GM12878 (cell line): Measurements from ENCODE around the gene SCNN1A. TPM values are rescaled to one million over a fixed set of nuclear protein-coding genes. Genes with fewer than 3 reads are reported as not detected.
A peak's percentile ranks its signal among the peaks of the same experiment; 100 is the strongest.

Experiments
- ATF3 ChIP-seq: IDR thresholded peaks from 2 replicates; pipeline ENCODE4 v1.6.1; 2011; ENCODE audit warnings: low read depth, mild to moderate bottlenecking, low read length, moderate library complexity, borderline replicate concordance; ENCODE audit errors: extremely low read depth
- BACH1 ChIP-seq: fragments of 450-650 bp; IDR thresholded peaks from 2 replicates; pipeline ENCODE4 v1.6.1; 2017; ENCODE audit warnings: mild to moderate bottlenecking, borderline replicate concordance
- BCL11A ChIP-seq: IDR thresholded peaks from 2 replicates; pipeline ENCODE4 v1.6.1; 2011; ENCODE audit warnings: low read depth, low read length
- CHD2 ChIP-seq: IDR thresholded peaks from 2 replicates; pipeline ENCODE4 v1.6.1; 2011; ENCODE audit warnings: low read depth, low read length, improper control_type of control experiment, borderline replicate concordance
- GABPA ChIP-seq: IDR thresholded peaks from 2 replicates; pipeline ENCODE4 v1.6.1; 2014; ENCODE audit warnings: antibody characterized with exemption, low read depth, mild to moderate bottlenecking, inconsistent platforms
- HCFC1 ChIP-seq: fragments of 150-350 bp; IDR thresholded peaks from 2 replicates; pipeline ENCODE4 v1.6.1; 2014; ENCODE audit warnings: low read length
- JUND ChIP-seq: IDR thresholded peaks from 2 replicates; pipeline ENCODE4 v1.6.1; 2012; ENCODE audit warnings: low read depth, mild to moderate bottlenecking, low read length, improper control_type of control experiment, moderate library complexity
- KLF5 ChIP-seq: fragments of 450-650 bp; IDR thresholded peaks from 2 replicates; pipeline ENCODE4 v1.6.1; 2014; ENCODE audit warnings: mild to moderate bottlenecking; ENCODE audit not compliant: partially characterized antibody
- MYC ChIP-seq: IDR thresholded peaks from 2 replicates; pipeline ENCODE4 v1.6.1; 2011; ENCODE audit warnings: mild to moderate bottlenecking, low read length, moderate library complexity, inconsistent platforms; ENCODE audit not compliant: insufficient read depth, insufficient replicate concordance, insufficient read length, severe bottlenecking
- NR2F1 ChIP-seq: fragments of 450-650 bp; conservative IDR thresholded peaks from 2 replicates; pipeline ENCODE4 v1.6.1; 2017; ENCODE audit warnings: mild to moderate bottlenecking
- PBX3 ChIP-seq: IDR thresholded peaks from 2 replicates; pipeline ENCODE4 v1.6.1; 2011; ENCODE audit warnings: mild to moderate bottlenecking, low read depth, low read length, moderate library complexity; ENCODE audit not compliant: insufficient replicate concordance
- POU2F2 ChIP-seq: IDR thresholded peaks from 3 replicates; pipeline ENCODE4 v1.6.1; 2011; ENCODE audit warnings: low read depth, mild to moderate bottlenecking, low read length, borderline replicate concordance
- SMAD5 ChIP-seq: IDR thresholded peaks from 2 replicates; pipeline ENCODE4 v1.6.1; 2016; ENCODE audit warnings: antibody characterized with exemption, low read depth
- SPI1 ChIP-seq: IDR thresholded peaks from 2 replicates; pipeline ENCODE4 v1.6.1; 2011; ENCODE audit warnings: low read depth, mild to moderate bottlenecking, low read length, moderate library complexity, borderline replicate concordance; ENCODE audit not compliant: insufficient read depth
- SUZ12 ChIP-seq: fragments of 200-600 bp; sonication (generic); IDR thresholded peaks from one replicate; pipeline ENCODE4 v1.6.1; 2018; ENCODE audit warnings: antibody characterized with exemption, mild to moderate bottlenecking; ENCODE audit not compliant: unreplicated experiment
- YY1 ChIP-seq: IDR thresholded peaks from 2 replicates; pipeline ENCODE4 v1.6.1; 2011; ENCODE audit warnings: low read depth, mild to moderate bottlenecking, low read length
- ZBTB4 ChIP-seq: fragments of 450-650 bp; formaldehyde crosslinking; IDR thresholded peaks from 2 replicates; pipeline ENCODE4 v1.4.0; 2022; ENCODE audit warnings: mild to moderate bottlenecking, moderate library complexity
- ZNF207 ChIP-seq: fragments of 450-650 bp; IDR thresholded peaks from 2 replicates; pipeline ENCODE4 v1.6.1; 2014; ENCODE audit warnings: antibody characterized with exemption, mild to moderate bottlenecking, borderline replicate concordance
- polyA plus RNA-seq, 11 experiments: library from polyadenylated mRNA; depleted of rRNA in 4 of 11; unstranded in 6 of 11; stranded (reverse) in 5 of 11; fragments of >200 nt; fragmentation: Nextera tagmentation in 4 of 11; fragmentation: Illumina TruSeq in 1 of 11; extraction: Ambion mirVana in 4 of 11; extraction: Trizol in 1 of 11; gene quantifications; 1 replicate in 1 of 11; 2 replicates in 10 of 11; pipeline versions ENCODE4 v1.2.1 to v1.2.3, GENCODE V29; 2011 to 2016; ENCODE audit warnings: inconsistent platforms in 2 of 11, missing spikeins in 2 of 11, low read depth in 1 of 11
- total RNA-seq, 4 experiments: library from RNA; depleted of rRNA in 3 of 4; stranded (reverse); fragments of >200 nt in 3 of 4; fragmentation: Illumina TruSeq in 1 of 4; extraction: Trizol in 1 of 4; gene quantifications; 2 replicates each; pipeline versions ENCODE4 v1.2.1 to v1.2.3, GENCODE V29; 2013 to 2021
- TF ChIP-seq, protein P1 (sequence below): IDR thresholded peaks from 2 replicates; pipeline ENCODE4 v1.6.1; 2012; ENCODE audit warnings: mild to moderate bottlenecking, low read depth, low read length
- TF ChIP-seq, protein P2 (sequence below): IDR thresholded peaks from 2 replicates; pipeline ENCODE4 v1.6.1; 2012; ENCODE audit warnings: low read length, inconsistent platforms

The SCNN1A gene
- total and polyA plus RNA-seq, 10 of the 15 experiments (the other 5 are each of a cell fraction or from before 2014, with no cell fraction given), result 0.14 to 0.69 TPM; not detected in 8

DNA sequence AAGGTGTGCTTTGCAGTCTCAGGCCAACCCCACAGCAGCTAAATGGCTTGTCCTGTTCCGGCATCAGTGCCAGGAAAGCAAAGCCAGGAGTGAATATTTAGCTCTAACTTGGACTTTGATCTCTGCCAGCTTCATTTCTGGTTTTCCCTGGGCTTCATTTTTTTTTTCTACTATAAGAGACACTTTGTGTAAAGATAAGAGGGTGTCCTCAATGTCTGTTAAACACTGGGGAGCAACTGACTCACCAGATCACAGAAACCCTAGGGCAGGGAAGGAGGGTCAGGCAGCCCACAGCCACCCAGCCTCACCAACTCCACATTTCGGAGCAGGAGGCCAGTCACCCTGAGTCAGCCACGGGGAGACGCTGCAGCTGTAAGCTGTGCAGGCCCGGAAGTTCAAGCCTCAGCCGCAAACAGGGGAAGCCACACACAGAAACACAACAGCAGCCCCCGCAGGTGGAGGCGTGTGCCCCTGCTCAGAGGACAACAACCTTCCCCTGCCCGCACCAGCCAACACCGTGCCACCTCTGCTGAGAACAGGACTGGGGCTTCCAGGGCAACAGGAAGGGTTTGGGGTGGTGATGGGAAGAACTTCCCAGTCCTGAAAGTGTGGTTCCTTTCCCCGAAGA, 39.8 kb downstream of the SCNN1A start (continued):
- TF ChIP-seq, protein P1, sequence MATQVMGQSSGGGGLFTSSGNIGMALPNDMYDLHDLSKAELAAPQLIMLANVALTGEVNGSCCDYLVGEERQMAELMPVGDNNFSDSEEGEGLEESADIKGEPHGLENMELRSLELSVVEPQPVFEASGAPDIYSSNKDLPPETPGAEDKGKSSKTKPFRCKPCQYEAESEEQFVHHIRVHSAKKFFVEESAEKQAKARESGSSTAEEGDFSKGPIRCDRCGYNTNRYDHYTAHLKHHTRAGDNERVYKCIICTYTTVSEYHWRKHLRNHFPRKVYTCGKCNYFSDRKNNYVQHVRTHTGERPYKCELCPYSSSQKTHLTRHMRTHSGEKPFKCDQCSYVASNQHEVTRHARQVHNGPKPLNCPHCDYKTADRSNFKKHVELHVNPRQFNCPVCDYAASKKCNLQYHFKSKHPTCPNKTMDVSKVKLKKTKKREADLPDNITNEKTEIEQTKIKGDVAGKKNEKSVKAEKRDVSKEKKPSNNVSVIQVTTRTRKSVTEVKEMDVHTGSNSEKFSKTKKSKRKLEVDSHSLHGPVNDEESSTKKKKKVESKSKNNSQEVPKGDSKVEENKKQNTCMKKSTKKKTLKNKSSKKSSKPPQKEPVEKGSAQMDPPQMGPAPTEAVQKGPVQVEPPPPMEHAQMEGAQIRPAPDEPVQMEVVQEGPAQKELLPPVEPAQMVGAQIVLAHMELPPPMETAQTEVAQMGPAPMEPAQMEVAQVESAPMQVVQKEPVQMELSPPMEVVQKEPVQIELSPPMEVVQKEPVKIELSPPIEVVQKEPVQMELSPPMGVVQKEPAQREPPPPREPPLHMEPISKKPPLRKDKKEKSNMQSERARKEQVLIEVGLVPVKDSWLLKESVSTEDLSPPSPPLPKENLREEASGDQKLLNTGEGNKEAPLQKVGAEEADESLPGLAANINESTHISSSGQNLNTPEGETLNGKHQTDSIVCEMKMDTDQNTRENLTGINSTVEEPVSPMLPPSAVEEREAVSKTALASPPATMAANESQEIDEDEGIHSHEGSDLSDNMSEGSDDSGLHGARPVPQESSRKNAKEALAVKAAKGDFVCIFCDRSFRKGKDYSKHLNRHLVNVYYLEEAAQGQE, result no peak
- TF ChIP-seq MYC, result no peak
- TF ChIP-seq ZNF207, result peak; percentile 23; the same call in 1 of the 2 replicates
- TF ChIP-seq, protein P2, sequence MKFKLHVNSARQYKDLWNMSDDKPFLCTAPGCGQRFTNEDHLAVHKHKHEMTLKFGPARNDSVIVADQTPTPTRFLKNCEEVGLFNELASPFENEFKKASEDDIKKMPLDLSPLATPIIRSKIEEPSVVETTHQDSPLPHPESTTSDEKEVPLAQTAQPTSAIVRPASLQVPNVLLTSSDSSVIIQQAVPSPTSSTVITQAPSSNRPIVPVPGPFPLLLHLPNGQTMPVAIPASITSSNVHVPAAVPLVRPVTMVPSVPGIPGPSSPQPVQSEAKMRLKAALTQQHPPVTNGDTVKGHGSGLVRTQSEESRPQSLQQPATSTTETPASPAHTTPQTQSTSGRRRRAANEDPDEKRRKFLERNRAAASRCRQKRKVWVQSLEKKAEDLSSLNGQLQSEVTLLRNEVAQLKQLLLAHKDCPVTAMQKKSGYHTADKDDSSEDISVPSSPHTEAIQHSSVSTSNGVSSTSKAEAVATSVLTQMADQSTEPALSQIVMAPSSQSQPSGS, result no peak
- TF ChIP-seq ZBTB4, result no peak
- no peak for TF ChIP-seq HCFC1
- peak; percentile 32; the same call in 1 of the 2 replicates for TF ChIP-seq BACH1
- no peak for TF ChIP-seq BCL11A
- no peak for TF ChIP-seq JUND
- TF ChIP-seq SUZ12, result no peak
- peak; percentile 64 for TF ChIP-seq YY1
- TF ChIP-seq SPI1, result peak; percentile 47; the same call in 1 of the 2 replicates
- peak; percentile 65; the same call in 1 of the 2 replicates for TF ChIP-seq NR2F1
- no peak for TF ChIP-seq ATF3
- TF ChIP-seq CHD2, result peak; percentile 50
- peak; percentile 31 for TF ChIP-seq PBX3
- TF ChIP-seq GABPA, result 0 out of 2 replicates have a peak, but pooled peaks have one; percentile 55
- TF ChIP-seq KLF5, result no peak
- TF ChIP-seq SMAD5, result no peak
- peak; percentile 79; the same call in 2 of the 3 replicates for TF ChIP-seq POU2F2
